Left ventricle myocardium superior (tissue), 1 donor: Measurements from ENCODE around the gene TRIM31. TPM values are rescaled to one million over a fixed set of nuclear protein-coding genes. Genes with fewer than 3 reads are reported as not detected.

Experiments used
- ATAC-seq: fragments of 200-7000 bp; cut with Tn5 transposase; one replicate; pipeline ENCODE4 v1.9.1; 2020; ENCODE audit warnings: mild to moderate bottlenecking, moderate library complexity
- DNase-seq: peaks from one replicate; pipeline ENCODE4 v3.0.0-alpha.2; 2020
- intact Hi-C: fragments of 100-400 bp; cut with micrococcal nuclease; formaldehyde crosslinking; loops from one replicate; pipeline ENCODE4 v1.11.0; 2022
- total RNA-seq: library from RNA; stranded (reverse); fragmentation: NEBNext Ultra II Directional; extraction: Animal tissue kit (Norgen Biotek cat#: 25700); gene quantifications from one replicate; pipeline ENCODE4 v1.2.1, GENCODE V29; 2021
- donor health status: DM: no; HTN: yes; CAD: no; lungs with severe emphysema.

The TRIM31 gene
- total RNA-seq, 1 donor from 2014 or later: not detected

GRCh38 chr6:30093951-30094661, 18.8 kb downstream of the TRIM31 start:
- DNase-seq (no peak), ATAC-seq (no peak)
- intact Hi-C loops: no loop called here

GRCh38 chr6:30092852-30093543, 19.9 kb downstream of the TRIM31 start:
- DNase-seq (no peak), ATAC-seq (no peak)
- intact Hi-C loops: no loop called here

- DNase-seq: no peak
- peak; percentile 48 for ATAC-seq
- intact Hi-C loops: no loop called here
Measured at GRCh38 chr6:30091577-30092381, 21.1 kb downstream of the TRIM31 start.

GRCh38 chr6:30087876-30088275, 25.0 kb downstream of the TRIM31 start:
- ATAC-seq: no peak
- intact Hi-C loops: no loop called here

GRCh38 chr6:30077218-30077617, 35.7 kb downstream of the TRIM31 start:
- ATAC-seq: no peak
- intact Hi-C loops: no loop called here
- no peak for DNase-seq

More at GRCh38 chr6:30087876-30088275, 25.0 kb downstream of the TRIM31 start:
- DNase-seq: no peak

GRCh38 chr6:30075790-30076732, 36.8 kb downstream of the TRIM31 start:
- intact Hi-C loops: no loop called here
- ATAC-seq: no peak

GRCh38 chr6:30075094-30075789, 37.6 kb downstream of the TRIM31 start, which contains the start of gene RNF39:
RNF39 (minus strand) TSS chr6:30075769; CDS start chr6:30075585, 184 bp downstream.
- intact Hi-C loops: no loop called here
- DNase-seq: peak; percentile 29
- no peak for ATAC-seq

More at GRCh38 chr6:30075790-30076732, 36.8 kb downstream of the TRIM31 start:
- DNase-seq: peak; percentile 31

- intact Hi-C loops: no loop called here
- no peak for ATAC-seq
- DNase-seq: no peak
Measured at GRCh38 chr6:30074331-30075093, 38.4 kb downstream of the TRIM31 start.

- intact Hi-C loops: no loop called here
- ATAC-seq (no peak), DNase-seq (no peak)
Measured at GRCh38 chr6:30073489-30074235, 39.2 kb downstream of the TRIM31 start.

GRCh38 chr6:30071858-30072257, 41.0 kb downstream of the TRIM31 start:
- no peak for DNase-seq
- intact Hi-C loops: no loop called here

GRCh38 chr6:30071081-30071818, 41.6 kb downstream of the TRIM31 start:
- intact Hi-C loops: no loop called here
- no peak for ATAC-seq
- peak; percentile 58 for DNase-seq

More at GRCh38 chr6:30071858-30072257, 41.0 kb downstream of the TRIM31 start:
- no peak for ATAC-seq

GRCh38 chr6:30067460-30068139, 45.3 kb downstream of the TRIM31 start:
- DNase-seq (no peak), ATAC-seq (no peak)
- intact Hi-C loops: no loop called here

- intact Hi-C loops: no loop called here
- DNase-seq (peak; percentile 96), ATAC-seq (peak; percentile 98)
Measured at GRCh38 chr6:30066577-30067459, 46.1 kb downstream of the TRIM31 start, which contains the start of gene PPP1R11. PPP1R11 (plus strand) TSS chr6:30067198; CDS start chr6:30067411, 213 bp downstream.

GRCh38 chr6:30066082-30066481, 46.8 kb downstream of the TRIM31 start:
- ATAC-seq (no peak), DNase-seq (no peak)
- intact Hi-C loops: no loop called here
